Transverse colon (tissue), 3 donors: ENCODE data around the gene GSK3B.

Experiments
- EP300 ChIP-seq: sonication (generic); formaldehyde crosslinking; IDR thresholded peaks from one replicate; pipeline ENCODE4 v1.6.1; 2017; ENCODE audit warnings: antibody characterized with exemption, low read depth
- POLR2A ChIP-seq: fragments of 450-650 bp; IDR thresholded peaks from one replicate; pipeline ENCODE4 v1.6.1; 2016; ENCODE audit warnings: antibody characterized with exemption, mild to moderate bottlenecking, moderate library complexity
- TF ChIP-seq, protein P1 (sequence below), 5 experiments: fragments of 200-600 bp in 3 of 5; fragments of 450-650 bp in 2 of 5; sonication (generic) in 3 of 5; IDR thresholded peaks; 1 replicate in 2 of 5; 2 replicates in 3 of 5; pipeline ENCODE4 v1.5.1; 2016 to 2017; ENCODE audit warnings: antibody characterized with exemption in 5 of 5, inconsistent platforms in 3 of 5, mild to moderate bottlenecking in 2 of 5, moderate library complexity in 1 of 5

DNA sequence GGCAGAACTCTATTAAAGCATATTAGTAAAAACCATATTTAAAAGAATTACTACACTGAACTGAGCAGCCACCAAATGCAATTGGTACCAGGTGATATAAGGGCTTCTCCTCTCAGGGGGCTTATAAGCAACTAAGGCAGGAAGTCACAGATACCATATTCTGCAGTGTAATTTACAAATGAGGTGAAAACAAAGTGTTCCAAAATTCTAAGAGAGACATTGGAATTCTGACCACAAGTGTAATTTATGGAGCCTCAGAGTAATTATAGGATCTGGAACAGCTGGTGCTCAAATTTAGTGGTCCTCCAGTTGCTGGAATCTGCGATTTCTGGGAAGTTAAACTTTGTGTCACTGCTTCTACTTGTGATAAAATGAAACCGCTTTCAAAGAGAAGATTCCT, 315.4 kb downstream of the GSK3B start:
- TF ChIP-seq, protein P1, sequence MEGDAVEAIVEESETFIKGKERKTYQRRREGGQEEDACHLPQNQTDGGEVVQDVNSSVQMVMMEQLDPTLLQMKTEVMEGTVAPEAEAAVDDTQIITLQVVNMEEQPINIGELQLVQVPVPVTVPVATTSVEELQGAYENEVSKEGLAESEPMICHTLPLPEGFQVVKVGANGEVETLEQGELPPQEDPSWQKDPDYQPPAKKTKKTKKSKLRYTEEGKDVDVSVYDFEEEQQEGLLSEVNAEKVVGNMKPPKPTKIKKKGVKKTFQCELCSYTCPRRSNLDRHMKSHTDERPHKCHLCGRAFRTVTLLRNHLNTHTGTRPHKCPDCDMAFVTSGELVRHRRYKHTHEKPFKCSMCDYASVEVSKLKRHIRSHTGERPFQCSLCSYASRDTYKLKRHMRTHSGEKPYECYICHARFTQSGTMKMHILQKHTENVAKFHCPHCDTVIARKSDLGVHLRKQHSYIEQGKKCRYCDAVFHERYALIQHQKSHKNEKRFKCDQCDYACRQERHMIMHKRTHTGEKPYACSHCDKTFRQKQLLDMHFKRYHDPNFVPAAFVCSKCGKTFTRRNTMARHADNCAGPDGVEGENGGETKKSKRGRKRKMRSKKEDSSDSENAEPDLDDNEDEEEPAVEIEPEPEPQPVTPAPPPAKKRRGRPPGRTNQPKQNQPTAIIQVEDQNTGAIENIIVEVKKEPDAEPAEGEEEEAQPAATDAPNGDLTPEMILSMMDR (IDR thresholded peaks at IDR 0.05), result no peak
- no peak for TF ChIP-seq POLR2A
- TF ChIP-seq EP300, result no peak
